H1 (cell line): ENCODE measurements around the gene NR5A1. TPM values are rescaled to one million over a fixed set of nuclear protein-coding genes. Genes with fewer than 3 reads are reported as not detected.

Experiments used
- CTCF ChIA-PET: fragments of 300-600 bp; sonication (Branson Sonifier 250); formaldehyde crosslinking; loops from one replicate; lab custom pipeline; 2021; ENCODE audit not compliant: partially characterized antibody; lab: Charles Lee
- POLR2A ChIA-PET: fragments of 300-600 bp; sonication (Branson Sonifier 250); formaldehyde crosslinking; loops from one replicate; lab custom pipeline; 2021; ENCODE audit warnings: inconsistent platforms; ENCODE audit not compliant: partially characterized antibody; lab: Charles Lee
- DNase-seq, 2 experiments: peaks; one replicate each; pipeline versions ENCODE4 v3.0.0 to v3.0.0-alpha.2; 2010 to 2022; ENCODE audit warnings: low spot score in 2 of 2, low read depth in 1 of 2, mixed read lengths in 1 of 2
- FAIRE-seq: peaks from 2 replicates; lab custom pipeline; 2011; peaks lifted over from hg19 to GRCh38; lab: Jason Lieb, UNC
- H2AFZ ChIP-seq: 2 replicates; pipeline ENCODE4 v1.8.1; 2012; ENCODE audit warnings: low read length, inconsistent platforms
- H2AK5ac ChIP-seq: 2 replicates; pipeline ENCODE4 v1.6.1; 2013; ENCODE audit warnings: low read depth, low read length
- H2BK120ac ChIP-seq: replicated peaks from 2 replicates; pipeline ENCODE3; 2013; ENCODE audit warnings: low read depth, low read length, inconsistent platforms
- H2BK12ac ChIP-seq: 2 replicates; pipeline ENCODE4 v1.6.1; 2013; ENCODE audit warnings: low read depth, low read length
- H2BK15ac ChIP-seq: 2 replicates; pipeline ENCODE4 v1.6.1; 2013; ENCODE audit warnings: low read length
- H2BK20ac ChIP-seq: 2 replicates; pipeline ENCODE4 v1.6.1; 2013; ENCODE audit warnings: low read length
- H2BK5ac ChIP-seq: 2 replicates; pipeline ENCODE4 v1.6.1; 2013; ENCODE audit warnings: low read depth, low read length
- H3K14ac ChIP-seq: 2 replicates; pipeline ENCODE4 v1.6.1; 2013; ENCODE audit warnings: inconsistent platforms; ENCODE audit not compliant: insufficient read length
- H3K18ac ChIP-seq: 2 replicates; pipeline ENCODE4 v1.6.1; 2013; ENCODE audit warnings: low read length; ENCODE audit errors: extremely low read depth
- H3K23ac ChIP-seq: 2 replicates; pipeline ENCODE4 v1.6.1; 2013; ENCODE audit warnings: inconsistent platforms; ENCODE audit not compliant: insufficient read length
- H3K23me2 ChIP-seq: 2 replicates; pipeline ENCODE4 v1.6.1; 2013; ENCODE audit warnings: low read depth, low read length
- H3K27ac ChIP-seq: 2 replicates; pipeline ENCODE4 v1.6.1; 2011; ENCODE audit warnings: low read depth, low read length, inconsistent platforms
- H3K27me3 ChIP-seq, 4 experiments: replicated peaks in 1 of 4; 1 replicate in 1 of 4; 2 replicates in 3 of 4; pipeline versions ENCODE4 v1.6.1 to v1.8.1; 2011 to 2013; ENCODE audit warnings: low read length in 3 of 4, mild to moderate bottlenecking in 3 of 4, inconsistent platforms in 2 of 4, mixed read lengths in 2 of 4, moderate library complexity in 1 of 4; ENCODE audit not compliant: control insufficient read depth in 3 of 4, insufficient read depth in 3 of 4; ENCODE audit errors: extremely low read depth in 1 of 4
- H3K36me3 ChIP-seq, 4 experiments: 2 replicates each; pipeline versions ENCODE4 v1.6.1 to v1.8.1; 2011 to 2013; ENCODE audit warnings: mild to moderate bottlenecking in 4 of 4, low read length in 3 of 4, moderate library complexity in 2 of 4, control low read depth in 1 of 4, inconsistent platforms in 1 of 4; ENCODE audit not compliant: insufficient read depth in 4 of 4, control insufficient read depth in 2 of 4
- H3K4ac ChIP-seq: replicated peaks from 2 replicates; pipeline ENCODE3; 2013; ENCODE audit warnings: low read length, low read depth, mixed read lengths, inconsistent platforms; ENCODE audit not compliant: insufficient read length
- H3K4me1 ChIP-seq, 4 experiments: replicated peaks in 1 of 4; 1 replicate in 1 of 4; 2 replicates in 3 of 4; pipeline versions ENCODE4 v1.6.1 to v1.8.1; 2011 to 2013; ENCODE audit warnings: low read length in 3 of 4, inconsistent platforms in 2 of 4, mixed read lengths in 1 of 4; ENCODE audit not compliant: insufficient read depth in 4 of 4, control insufficient read depth in 3 of 4
- H3K4me2 ChIP-seq, 2 experiments: 2 replicates each; pipeline versions ENCODE4 v1.6.1 to v1.8.1; 2011 to 2013; ENCODE audit warnings: low read depth in 2 of 2, low read length in 2 of 2, control low read depth in 1 of 2, inconsistent platforms in 1 of 2, mild to moderate bottlenecking in 1 of 2; ENCODE audit not compliant: insufficient read depth in 1 of 2
- H3K4me3 ChIP-seq, 4 experiments: fragments of 200-600, 300-600 bp in 1 of 4; sonication (generic), shearing (Covaris generic), sonication (Bioruptor Twin) in 1 of 4; 2 replicates each; pipeline versions ENCODE4 v1.5.1 to v1.8.1; 2011 to 2016; ENCODE audit warnings: low read length in 4 of 4, low read depth in 3 of 4, control low read depth in 2 of 4, inconsistent platforms in 2 of 4, mild to moderate bottlenecking in 2 of 4, mixed read lengths in 1 of 4, moderate library complexity in 1 of 4; ENCODE audit not compliant: insufficient read depth in 2 of 4; ENCODE audit errors: extremely low read depth in 1 of 4
- H3K56ac ChIP-seq: replicated peaks from 2 replicates; pipeline ENCODE3; 2013; ENCODE audit warnings: low read depth, mild to moderate bottlenecking, mixed read lengths, low read length, inconsistent platforms; ENCODE audit not compliant: insufficient read length
- H3K79me1 ChIP-seq: 2 replicates; pipeline ENCODE4 v1.6.1; 2013; ENCODE audit warnings: low read depth, low read length, control low read depth
- H3K79me2 ChIP-seq, 2 experiments: 2 replicates each; pipeline versions ENCODE4 v1.6.1 to v1.8.1; 2012 to 2013; ENCODE audit warnings: low read length in 2 of 2, mild to moderate bottlenecking in 2 of 2, inconsistent platforms in 1 of 2; ENCODE audit not compliant: insufficient read depth in 2 of 2, control insufficient read depth in 1 of 2
- H3K9ac ChIP-seq, 4 experiments: replicated peaks in 1 of 4; 1 replicate in 1 of 4; 2 replicates in 3 of 4; pipeline versions ENCODE4 v1.6.1 to v1.8.1; 2011 to 2013; ENCODE audit warnings: low read depth in 3 of 4, low read length in 3 of 4, control low read depth in 2 of 4, mild to moderate bottlenecking in 2 of 4, moderate library complexity in 2 of 4, inconsistent platforms in 1 of 4; ENCODE audit errors: extremely low read depth in 1 of 4
- H3K9me3 ChIP-seq, 2 experiments: 2 replicates each; pipeline versions ENCODE4 v1.6.1 to v1.8.1; 2012 to 2013; ENCODE audit warnings: mild to moderate bottlenecking in 2 of 2, moderate library complexity in 2 of 2, control low read depth in 1 of 2, inconsistent platforms in 1 of 2, low read depth in 1 of 2, low read length in 1 of 2, mixed read lengths in 1 of 2; ENCODE audit not compliant: insufficient read depth in 2 of 2
- H4K20me1 ChIP-seq, 2 experiments: replicated peaks in 1 of 2; 2 replicates each; pipeline versions ENCODE3 to v1.8.1; 2011 to 2013; ENCODE audit warnings: inconsistent platforms in 2 of 2, low read length in 2 of 2, mild to moderate bottlenecking in 1 of 2; ENCODE audit not compliant: insufficient read depth in 2 of 2, control insufficient read depth in 1 of 2
- H4K5ac ChIP-seq: 2 replicates; pipeline ENCODE4 v1.6.1; 2013; ENCODE audit warnings: low read length, low read depth, mixed read lengths, inconsistent platforms; ENCODE audit not compliant: insufficient read length
- H4K8ac ChIP-seq: 2 replicates; pipeline ENCODE4 v1.8.0; 2013; ENCODE audit warnings: mild to moderate bottlenecking, moderate library complexity, low read length, inconsistent platforms; ENCODE audit not compliant: insufficient read depth; ENCODE audit errors: extremely low read depth
- H4K91ac ChIP-seq: replicated peaks from 2 replicates; pipeline ENCODE3; 2013; ENCODE audit warnings: low read length, mixed read lengths, inconsistent platforms; ENCODE audit not compliant: insufficient read length
- ASH2L ChIP-seq: fragments of 200-600, 300-600 bp; sonication (generic); IDR thresholded peaks from one replicate; pipeline ENCODE4 v1.7.1; 2017; ENCODE audit warnings: low read length
- CHD2 ChIP-seq: IDR thresholded peaks from 2 replicates; pipeline ENCODE4 v1.6.1; 2012; ENCODE audit warnings: low read length, improper control_type of control experiment
- EGR1 ChIP-seq: IDR thresholded peaks from 2 replicates; pipeline ENCODE4 v1.6.1; 2011; ENCODE audit warnings: low read depth, low read length, borderline replicate concordance
- EP300 ChIP-seq, 2 experiments: IDR thresholded peaks; 1 replicate in 1 of 2; 2 replicates in 1 of 2; pipeline ENCODE4 v1.6.1; 2011 to 2012; ENCODE audit warnings: low read depth in 2 of 2, low read length in 2 of 2, mild to moderate bottlenecking in 2 of 2, borderline replicate concordance in 1 of 2, inconsistent platforms in 1 of 2, moderate library complexity in 1 of 2
- GABPA ChIP-seq: IDR thresholded peaks from 2 replicates; pipeline ENCODE4 v1.6.1; 2011; ENCODE audit warnings: mild to moderate bottlenecking, low read length, moderate library complexity, borderline replicate concordance; ENCODE audit not compliant: insufficient read depth
- HDAC2 ChIP-seq, 2 experiments: fragments of 300-600 bp in 1 of 2; sonication (generic) in 1 of 2; IDR thresholded peaks; 2 replicates each; pipeline ENCODE4 v1.6.1; 2011 to 2012; ENCODE audit warnings: low read depth in 2 of 2, low read length in 2 of 2, mild to moderate bottlenecking in 2 of 2, moderate library complexity in 2 of 2, borderline replicate concordance in 1 of 2, inconsistent platforms in 1 of 2
- HDAC6 ChIP-seq: IDR thresholded peaks from one replicate; pipeline ENCODE4 v1.7.1; 2012; ENCODE audit warnings: low read depth, mild to moderate bottlenecking, inconsistent platforms, low read length, moderate library complexity
- JUND ChIP-seq: IDR thresholded peaks from 2 replicates; pipeline ENCODE4 v1.6.1; 2011; ENCODE audit warnings: mild to moderate bottlenecking, improper control_type of control experiment, low read length
- NRF1 ChIP-seq: IDR thresholded peaks from 2 replicates; pipeline ENCODE4 v1.6.1; 2011; ENCODE audit warnings: mild to moderate bottlenecking, low read depth, low read length, improper control_type of control experiment
- RXRA ChIP-seq: IDR thresholded peaks from 2 replicates; pipeline ENCODE4 v1.6.1; 2011; ENCODE audit warnings: low read depth, mild to moderate bottlenecking, low read length, moderate library complexity; ENCODE audit not compliant: insufficient read depth
- SIN3A ChIP-seq, 2 experiments: IDR thresholded peaks in 1 of 2; conservative IDR thresholded peaks in 1 of 2; 2 replicates each; pipeline ENCODE4 v1.6.1; 2011 to 2012; ENCODE audit warnings: low read length in 2 of 2, improper control_type of control experiment in 1 of 2, low read depth in 1 of 2, mild to moderate bottlenecking in 1 of 2
- SIX5 ChIP-seq: IDR thresholded peaks from 2 replicates; pipeline ENCODE4 v1.6.1; 2011; ENCODE audit warnings: mild to moderate bottlenecking, low read depth, low read length
- TCF12 ChIP-seq: IDR thresholded peaks from 2 replicates; pipeline ENCODE4 v1.6.1; 2011; ENCODE audit warnings: low read depth, mild to moderate bottlenecking, low read length
- YY1 ChIP-seq: IDR thresholded peaks from 2 replicates; pipeline ENCODE4 v1.6.1; 2011; ENCODE audit warnings: low read depth, mild to moderate bottlenecking, low read length
- WGBS, 2 experiments: shearing (Covaris generic) in 1 of 2; methylation state at CpG; one replicate each; pipeline versions ENCODE4 v1.1.6 to v1.1.7; 2013 to 2015; ENCODE audit warnings: low lambda C conversion rate in 2 of 2, mixed read lengths in 2 of 2, inconsistent platforms in 1 of 2, low coverage in 1 of 2, missing lambda C conversion rate in 1 of 2; ENCODE audit not compliant: insufficient replicate concordance in 2 of 2, insufficient coverage in 1 of 2, insufficient read length in 1 of 2; ENCODE audit errors: extremely low coverage in 1 of 2, missing lambda C conversion rate in 1 of 2; 5-methylcytosine and 5-hydroxymethylcytosine counted together
- polyA plus RNA-seq, 7 experiments: library from polyadenylated mRNA; depleted of rRNA in 3 of 7; stranded (reverse) in 5 of 7; unstranded in 2 of 7; fragments of >200 nt in 5 of 7; fragments of 200-250 nt in 2 of 7; gene quantifications; 1 replicate in 5 of 7; 2 replicates in 1 of 7; 4 replicates in 1 of 7; pipeline versions ENCODE4 v1.2.1 to v1.2.3, GENCODE V29; 2011 to 2013; ENCODE audit warnings: missing spikeins in 2 of 7, mixed read lengths in 2 of 7
- total RNA-seq: library from RNA; stranded (reverse); fragmentation: NEBNext Ultra II Directional; extraction: Animal tissue kit (Norgen Biotek cat#: 25700); gene quantifications from 2 replicates; pipeline ENCODE4 v1.2.1, GENCODE V29; 2021

Gene NR5A1
- total and polyA plus RNA-seq, 2 of the 8 experiments (the other 6 are each of a cell fraction or from before 2014, with no cell fraction given): 0.29 to 0.58 TPM

DNA sequence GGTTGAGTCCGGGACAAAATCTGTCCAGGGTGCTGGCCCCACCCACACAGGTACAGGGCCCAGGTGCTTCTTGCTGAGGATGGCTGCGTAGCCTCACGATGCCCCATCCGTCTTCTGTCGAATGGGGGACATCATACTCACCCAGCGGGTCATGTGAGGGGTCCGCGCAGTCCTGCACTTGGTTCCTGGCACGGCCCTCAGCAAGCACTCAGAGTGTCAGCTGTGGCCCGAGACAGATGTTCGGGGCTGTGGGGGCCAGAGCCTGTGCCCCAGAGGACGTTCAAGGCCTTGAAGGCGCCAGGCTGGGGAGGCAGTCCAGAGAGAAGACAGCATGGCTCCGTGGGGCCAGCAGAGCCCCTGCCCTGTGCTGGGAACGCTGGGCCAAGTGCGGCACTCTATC, 27.8 kb downstream of the NR5A1 start:
- Histone ChIP-seq H3K79me1 (no peaks in the 10 kb centered on the region), H3K36me3 (no peaks in the 10 kb centered on the region), H2BK120ac (no peak overlapping the region), H3K56ac (no peak overlapping the region), H3K4me3 (no peak overlapping the region), H3K4me2 (no peak overlapping the region), H3K79me2 (no peaks in the 10 kb centered on the region), H3K23ac (no peak overlapping the region), H2BK5ac (peak overlapping the region; percentile 52; the same call in 1 of the 2 replicates), H3K4ac (no peak overlapping the region), H2AFZ (no peak overlapping the region), H2BK12ac (peak overlapping the region; percentile 90; the same call in 1 of the 2 replicates), H3K14ac (no peak overlapping the region), H3K9ac (no peak overlapping the region), H2AK5ac (no peak overlapping the region), H4K20me1 (peaks cover 0 to 7% of the 10 kb centered on the region in 2 experiments), H2BK15ac (peak overlapping the region; percentile 20; the same call in 1 of the 2 replicates), H3K9me3 (no peaks in the 10 kb centered on the region), H4K5ac (no peak overlapping the region), H3K18ac (peak overlapping the region; percentile 87), H3K27ac (no peak overlapping the region), H2BK20ac (0 out of 2 replicates have a peak overlapping the region, but pooled peaks have one; percentile 48), H4K8ac (no peak overlapping the region), H3K4me1 (peaks cover 4 to 44% (median 32%) of the 10 kb centered on the region in 4 experiments), H3K27me3 (peaks cover 8 to 40% (median 38%) of the 10 kb centered on the region in 4 experiments), H3K23me2 (peaks cover 10% of the 10 kb centered on the region; the same call in 1 of the 2 replicates), H4K91ac (peak overlapping the region; percentile 69)
- POLR2A ChIA-PET: interaction anchor here (1.0 to 1.5 kb wide), 2 partner anchors 26 to 27 kb away, joined by 3 read pairs; no protein-coding TSS in a partner anchor
- CTCF ChIA-PET: interaction anchor here (0.7 to 7.0 kb wide), 15 partner anchors 9 to 373 kb away, joined by 3 to 43 read pairs (median 3); no protein-coding TSS in a partner anchor
- WGBS, 2 experiments: 90% methylated on average over 15 of the region's 16 CpGs; no CpG with 5 or more reads in 1 of the 2 experiments
- FAIRE-seq: no peak
- no peak for DNase-seq
- TF ChIP-seq CHD2 (no peak), GABPA (no peak), EP300 (IDR thresholded peaks at IDR 0.05; ENCODE audit: borderline replicate concordance in 1 of 2, low read depth in 2 of 2, low read length in 2 of 2) (no peak), JUND (no peak), RXRA (no peak), ASH2L (no peak), NRF1 (no peak), HDAC6 (no peak), SIX5 (no peak), SIN3A (conservative IDR thresholded peaks at IDR 0.05 in 1 of 2, IDR thresholded peaks at IDR 0.05 in 1 of 2; ENCODE audit: low read depth in 1 of 2, low read length in 2 of 2) (no peak), EGR1 (no peak), TCF12 (no peak), YY1 (no peak), HDAC2 (IDR thresholded peaks at IDR 0.05; ENCODE audit: borderline replicate concordance in 1 of 2, low read depth in 2 of 2, low read length in 2 of 2) (no peak)
